GM23248 (cell line): ENCODE measurements around the gene PDE6B.

ENCODE experiments used
- EZH2 ChIP-seq: fragments of 200-600 bp; sonication (generic); IDR thresholded peaks from 2 replicates; pipeline ENCODE4 v1.6.1; 2018; ENCODE audit warnings: antibody characterized with exemption, mild to moderate bottlenecking; ENCODE audit not compliant: insufficient read depth, poor library complexity, severe bottlenecking
- EZH2phosphoT487 ChIP-seq: fragments of 200-600 bp; sonication (generic); IDR thresholded peaks from 2 replicates; pipeline ENCODE4 v1.6.1; 2018; ENCODE audit warnings: antibody characterized with exemption, moderate library complexity, mild to moderate bottlenecking, low read depth; ENCODE audit not compliant: insufficient read depth

DNA sequence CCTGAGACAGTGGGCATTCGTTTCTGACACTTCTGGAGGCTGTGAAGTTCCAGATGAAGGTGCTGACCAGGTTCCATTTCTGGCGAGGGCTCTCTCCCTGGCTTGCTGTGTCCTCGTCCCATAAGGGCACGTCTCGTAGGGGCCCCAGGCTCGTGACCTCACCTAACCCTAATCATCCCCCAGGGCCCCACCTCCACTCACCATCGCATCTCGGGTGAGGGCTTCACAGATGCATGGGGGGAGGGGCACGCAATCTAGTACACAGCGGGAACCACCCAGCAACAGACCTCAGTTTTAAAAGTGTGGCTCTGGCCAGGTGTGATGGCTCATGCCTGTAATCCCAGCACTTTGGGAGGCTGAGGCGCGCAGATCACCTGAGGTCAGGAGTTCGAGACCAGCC, 22.1 kb downstream of the PDE6B start:
- TF ChIP-seq EZH2phosphoT487 (no peak), EZH2 (no peak)
